ENCODE results near the gene NUDT17. TPM values are rescaled to one million over a fixed set of nuclear protein-coding genes. Genes with fewer than 3 reads are reported as not detected.

NUDT17 gene
- polyA plus RNA-seq, 1 of the 3 experiments (the other 2 are of a cell fraction), result 8.1 TPM

GRCh38 chr1:145879775-145880174 lies 34.3 kb downstream of the NUDT17 start (continued):
- TF ChIP-seq, protein P1, sequence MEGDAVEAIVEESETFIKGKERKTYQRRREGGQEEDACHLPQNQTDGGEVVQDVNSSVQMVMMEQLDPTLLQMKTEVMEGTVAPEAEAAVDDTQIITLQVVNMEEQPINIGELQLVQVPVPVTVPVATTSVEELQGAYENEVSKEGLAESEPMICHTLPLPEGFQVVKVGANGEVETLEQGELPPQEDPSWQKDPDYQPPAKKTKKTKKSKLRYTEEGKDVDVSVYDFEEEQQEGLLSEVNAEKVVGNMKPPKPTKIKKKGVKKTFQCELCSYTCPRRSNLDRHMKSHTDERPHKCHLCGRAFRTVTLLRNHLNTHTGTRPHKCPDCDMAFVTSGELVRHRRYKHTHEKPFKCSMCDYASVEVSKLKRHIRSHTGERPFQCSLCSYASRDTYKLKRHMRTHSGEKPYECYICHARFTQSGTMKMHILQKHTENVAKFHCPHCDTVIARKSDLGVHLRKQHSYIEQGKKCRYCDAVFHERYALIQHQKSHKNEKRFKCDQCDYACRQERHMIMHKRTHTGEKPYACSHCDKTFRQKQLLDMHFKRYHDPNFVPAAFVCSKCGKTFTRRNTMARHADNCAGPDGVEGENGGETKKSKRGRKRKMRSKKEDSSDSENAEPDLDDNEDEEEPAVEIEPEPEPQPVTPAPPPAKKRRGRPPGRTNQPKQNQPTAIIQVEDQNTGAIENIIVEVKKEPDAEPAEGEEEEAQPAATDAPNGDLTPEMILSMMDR (IDR thresholded peaks at IDR 0.05), result no peak
- TF ChIP-seq, protein P2, sequence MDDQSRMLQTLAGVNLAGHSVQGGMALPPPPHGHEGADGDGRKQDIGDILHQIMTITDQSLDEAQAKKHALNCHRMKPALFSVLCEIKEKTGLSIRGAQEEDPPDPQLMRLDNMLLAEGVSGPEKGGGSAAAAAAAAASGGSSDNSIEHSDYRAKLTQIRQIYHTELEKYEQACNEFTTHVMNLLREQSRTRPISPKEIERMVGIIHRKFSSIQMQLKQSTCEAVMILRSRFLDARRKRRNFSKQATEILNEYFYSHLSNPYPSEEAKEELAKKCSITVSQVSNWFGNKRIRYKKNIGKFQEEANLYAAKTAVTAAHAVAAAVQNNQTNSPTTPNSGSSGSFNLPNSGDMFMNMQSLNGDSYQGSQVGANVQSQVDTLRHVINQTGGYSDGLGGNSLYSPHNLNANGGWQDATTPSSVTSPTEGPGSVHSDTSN (IDR thresholded peaks at IDR 0.05), result no peak
- TF ChIP-seq RXRA (IDR thresholded peaks at IDR 0.05; ENCODE audit: borderline replicate concordance, low read depth), result no peak
- TF ChIP-seq, protein P3, sequence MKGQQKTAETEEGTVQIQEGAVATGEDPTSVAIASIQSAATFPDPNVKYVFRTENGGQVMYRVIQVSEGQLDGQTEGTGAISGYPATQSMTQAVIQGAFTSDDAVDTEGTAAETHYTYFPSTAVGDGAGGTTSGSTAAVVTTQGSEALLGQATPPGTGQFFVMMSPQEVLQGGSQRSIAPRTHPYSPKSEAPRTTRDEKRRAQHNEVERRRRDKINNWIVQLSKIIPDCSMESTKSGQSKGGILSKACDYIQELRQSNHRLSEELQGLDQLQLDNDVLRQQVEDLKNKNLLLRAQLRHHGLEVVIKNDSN (IDR thresholded peaks at IDR 0.05; ENCODE audit: borderline replicate concordance, low read depth), result no peak
- TF ChIP-seq EZH2phosphoT487 (IDR thresholded peaks at IDR 0.05; ENCODE audit: borderline replicate concordance, low read depth), result no peak
- TF ChIP-seq MXI1 (IDR thresholded peaks at IDR 0.05; ENCODE audit: low read depth, low read length), result no peak

DNA sequence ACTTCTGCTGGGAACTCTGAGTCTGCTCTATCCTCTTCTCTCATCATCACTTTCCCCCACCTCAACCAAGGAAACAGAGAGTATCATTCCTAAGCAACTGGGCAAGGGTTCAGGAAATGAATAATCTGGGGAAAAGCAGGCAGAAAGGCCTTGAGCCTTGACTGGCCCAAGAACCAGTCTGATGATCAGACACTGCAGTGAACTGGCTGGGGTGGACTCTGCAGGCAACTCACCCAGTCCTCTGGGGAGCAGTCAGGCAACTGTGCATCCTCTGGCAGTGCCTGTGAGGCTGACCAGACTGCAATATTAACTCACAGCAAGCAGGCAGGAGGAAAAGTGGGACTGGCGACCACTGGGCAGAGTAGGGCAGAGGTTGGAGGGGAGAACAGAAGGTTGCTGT lies 39.2 kb downstream of the NUDT17 start:
- CTCF ChIA-PET, result interaction anchor here (1.5 to 6.5 kb wide), 3 partner anchors 7 to 39 kb away, joined by 4 to 54 read pairs (median 6); partner anchors contain the start of genes ITGA10 and NUDT17
- Histone ChIP-seq H3K9me2 (no peaks in the 10 kb centered on the region), H3K4me2 (peak overlapping the region; percentile 87), H3K27ac (ENCODE audit: low read depth in 2 of 2, low read length in 1 of 2) (no peak overlapping the region), H3K9me3 (no peaks in the 10 kb centered on the region), H3K79me2 (ENCODE audit: insufficient read depth) (no peaks in the 10 kb centered on the region), H3K27me3 (ENCODE audit: insufficient read depth) (no peaks in the 10 kb centered on the region), H3K4me3 (ENCODE audit: low read depth in 2 of 2, low read length in 1 of 2) (0 out of 4 replicates have a peak overlapping the region, but pooled peaks of 1 of the 2 experiments have one; percentile 3), H2AFZ (ENCODE audit: low read depth) (no peak overlapping the region), H4K20me1 (ENCODE audit: insufficient read depth) (no peaks in the 10 kb centered on the region), H3K9ac (no peak overlapping the region), H3K36me3 (replicated peaks in 1 of 2; ENCODE audit: control insufficient read depth in 1 of 2, insufficient read depth in 2 of 2, low read length in 1 of 2) (no peaks in the 10 kb centered on the region), H3K4me1 (ENCODE audit: control insufficient read depth in 1 of 2, insufficient read depth in 2 of 2, low read depth in 1 of 2, low read length in 1 of 2) (peaks cover 2 to 15% of the 10 kb centered on the region in 2 experiments; a peak in 3 of 4 replicates), H3F3A (replicated peaks; ENCODE audit: insufficient read depth) (peaks cover 7% of the 10 kb centered on the region)
- WGBS (ENCODE audit: low lambda C conversion rate), result 67% methylated on average over 1 of the region's 1 CpG
- POLR2A ChIA-PET, result no interaction called here
- DNase-seq, result no peak
- no peak for TF ChIP-seq TCF12 (IDR thresholded peaks at IDR 0.05)
- no peak for TF ChIP-seq JUND (IDR thresholded peaks at IDR 0.05)
- TF ChIP-seq REST (IDR thresholded peaks at IDR 0.05; ENCODE audit: low read depth, low read length), result no peak
- no peak for TF ChIP-seq MAX (IDR thresholded peaks at IDR 0.05; ENCODE audit: low read depth)
- TF ChIP-seq SIN3A (IDR thresholded peaks at IDR 0.05; ENCODE audit: borderline replicate concordance, low read depth, low read length), result no peak
- TF ChIP-seq, protein P2 (IDR thresholded peaks at IDR 0.05), result no peak
- TF ChIP-seq, protein P3 (IDR thresholded peaks at IDR 0.05; ENCODE audit: borderline replicate concordance, low read depth), result no peak
- TF ChIP-seq RAD21 (IDR thresholded peaks at IDR 0.05; ENCODE audit: low read length), result no peak
- no peak for TF ChIP-seq ELF1 (IDR thresholded peaks at IDR 0.05)
